Lung (tissue), 12 donors: ENCODE results near the gene ABHD8. TPM values are rescaled to one million over a fixed set of nuclear protein-coding genes. Genes with fewer than 3 reads are reported as not detected.
A peak's percentile ranks its signal among the peaks of the same experiment; 100 is the strongest.

Experiments
- ATAC-seq: fragments of 200-7000 bp; cut with Tn5 transposase; one replicate; pipeline ENCODE4 v1.9.1; 2020; ENCODE audit warnings: moderate number of reproducible peaks; ENCODE audit not compliant: insufficient read depth, low FRiP score
- DNase-seq, 3 donors: peaks; one replicate each; pipeline ENCODE4 v3.0.0-alpha.2; 2013 to 2017
- H3K27ac ChIP-seq, 2 donors: one replicate each; pipeline ENCODE4 v1.5.1; 2013; ENCODE audit warnings: mild to moderate bottlenecking in 2 of 2, moderate library complexity in 2 of 2, control low read depth in 1 of 2, inconsistent platforms in 1 of 2, low read depth in 1 of 2, low read length in 1 of 2
- H3K27me3 ChIP-seq, 3 donors: one replicate each; pipeline ENCODE4 v1.5.1; 2013; ENCODE audit warnings: low read length in 2 of 3; ENCODE audit not compliant: control insufficient read depth in 3 of 3, insufficient read depth in 3 of 3
- H3K36me3 ChIP-seq, 4 donors: one replicate each; pipeline ENCODE4 v1.5.1; 2013; ENCODE audit warnings: low read length in 4 of 4, mild to moderate bottlenecking in 1 of 4, moderate library complexity in 1 of 4; ENCODE audit not compliant: control insufficient read depth in 4 of 4, insufficient read depth in 4 of 4
- H3K4me1 ChIP-seq, 5 donors: one replicate each; pipeline ENCODE4 v1.5.1; 2013; ENCODE audit warnings: low read length in 5 of 5, mild to moderate bottlenecking in 2 of 5, moderate library complexity in 1 of 5; ENCODE audit not compliant: control insufficient read depth in 5 of 5, insufficient read depth in 5 of 5
- H3K4me3 ChIP-seq: one replicate; pipeline ENCODE4 v1.5.1; 2013; ENCODE audit warnings: mild to moderate bottlenecking, control low read depth, moderate library complexity
- H3K9ac ChIP-seq, 2 donors: one replicate each; pipeline ENCODE4 v1.5.1; 2013; ENCODE audit warnings: low read length in 2 of 2, control low read depth in 1 of 2; ENCODE audit not compliant: insufficient read depth in 1 of 2
- H3K9me3 ChIP-seq, 4 donors: one replicate each; pipeline ENCODE4 v1.5.1; 2013; ENCODE audit warnings: low read length in 3 of 4, mild to moderate bottlenecking in 1 of 4, moderate library complexity in 1 of 4; ENCODE audit not compliant: control insufficient read depth in 4 of 4, insufficient read depth in 3 of 4
- WGBS, 2 donors: extraction: QIAGEN DNeasy Blood & Tissue Kit; methylation state at CpG; one replicate each; pipeline ENCODE4 v1.1.7; 2013; 5-methylcytosine and 5-hydroxymethylcytosine counted together
- polyA plus RNA-seq, 2 donors: library from polyadenylated mRNA; stranded (reverse); fragments of 200-250 nt; gene quantifications; one replicate each; pipeline ENCODE4 v1.2.1, GENCODE V29; 2013
- total RNA-seq, 2 donors: library from RNA; depleted of rRNA in 1 of 2; stranded (reverse); fragments of >200 nt in 1 of 2; gene quantifications; one replicate each; pipeline ENCODE4 v1.2.1, GENCODE V29; 2014 to 2021
- TF ChIP-seq, protein P1 (sequence below): IDR thresholded peaks from 2 replicates; pipeline ENCODE4 v1.5.1; 2012; ENCODE audit warnings: mild to moderate bottlenecking; ENCODE audit errors: control extremely low read depth, extremely low read depth
- donor health status: control.
- donor health status: control.
- donor health status: Bipolar disorder and iron deficiency.
- donor health status: healthy.
- donor health status: DM: yes; HTN: yes; CAD: no.

The ABHD8 gene
- total and polyA plus RNA-seq, 4 donors: 12.8 to 23.0 (median 15.1) TPM

- H3K36me3 ChIP-seq: peaks cover 0 to 4% (median 0%) of the 10 kb centered on the region in 4 donors
- peak overlapping the region; percentile 2 for H3K4me3 ChIP-seq
- H3K4me1 ChIP-seq: peaks cover 0 to 6% (median 0%) of the 10 kb centered on the region in 5 donors
- H3K27ac ChIP-seq: peak overlapping the region in 1 of 2 donors; percentile 62
- WGBS, 2 donors: 4 to 5% methylated on average over 35 to 46 of the region's 46 CpGs
- ATAC-seq: peak; percentile 82
- H3K9ac ChIP-seq: no peak overlapping the region
- TF ChIP-seq, protein P1, sequence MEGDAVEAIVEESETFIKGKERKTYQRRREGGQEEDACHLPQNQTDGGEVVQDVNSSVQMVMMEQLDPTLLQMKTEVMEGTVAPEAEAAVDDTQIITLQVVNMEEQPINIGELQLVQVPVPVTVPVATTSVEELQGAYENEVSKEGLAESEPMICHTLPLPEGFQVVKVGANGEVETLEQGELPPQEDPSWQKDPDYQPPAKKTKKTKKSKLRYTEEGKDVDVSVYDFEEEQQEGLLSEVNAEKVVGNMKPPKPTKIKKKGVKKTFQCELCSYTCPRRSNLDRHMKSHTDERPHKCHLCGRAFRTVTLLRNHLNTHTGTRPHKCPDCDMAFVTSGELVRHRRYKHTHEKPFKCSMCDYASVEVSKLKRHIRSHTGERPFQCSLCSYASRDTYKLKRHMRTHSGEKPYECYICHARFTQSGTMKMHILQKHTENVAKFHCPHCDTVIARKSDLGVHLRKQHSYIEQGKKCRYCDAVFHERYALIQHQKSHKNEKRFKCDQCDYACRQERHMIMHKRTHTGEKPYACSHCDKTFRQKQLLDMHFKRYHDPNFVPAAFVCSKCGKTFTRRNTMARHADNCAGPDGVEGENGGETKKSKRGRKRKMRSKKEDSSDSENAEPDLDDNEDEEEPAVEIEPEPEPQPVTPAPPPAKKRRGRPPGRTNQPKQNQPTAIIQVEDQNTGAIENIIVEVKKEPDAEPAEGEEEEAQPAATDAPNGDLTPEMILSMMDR: peak; percentile 79
- H3K9me3 ChIP-seq: no peaks in the 10 kb centered on the region
- DNase-seq: peak; percentile 84 to 85 (median 84)
- no peaks in the 10 kb centered on the region for H3K27me3 ChIP-seq
These were observed 10.7 kb downstream of the ABHD8 start for GRCh38 chr19:17292301-17293074.

GRCh38 chr19:17289489-17289888, 13.7 kb downstream of the ABHD8 start:
- Histone ChIP-seq H3K27ac (no peak overlapping the region), H3K4me3 (no peak overlapping the region), H3K9me3 (no peaks in the 10 kb centered on the region), H3K9ac (no peak overlapping the region), H3K36me3 (no peaks in the 10 kb centered on the region), H3K27me3 (no peaks in the 10 kb centered on the region), H3K4me1 (peaks cover 0 to 6% (median 0%) of the 10 kb centered on the region in 5 donors)
- whole genome bisulfite sequencing, 2 donors: 15 to 20% methylated on average over 22 of the region's 22 CpGs
- ATAC-seq: no peak
- TF ChIP-seq, protein P1: no peak
- DNase-seq: peak; percentile 47 to 82 (median 68)

DNA sequence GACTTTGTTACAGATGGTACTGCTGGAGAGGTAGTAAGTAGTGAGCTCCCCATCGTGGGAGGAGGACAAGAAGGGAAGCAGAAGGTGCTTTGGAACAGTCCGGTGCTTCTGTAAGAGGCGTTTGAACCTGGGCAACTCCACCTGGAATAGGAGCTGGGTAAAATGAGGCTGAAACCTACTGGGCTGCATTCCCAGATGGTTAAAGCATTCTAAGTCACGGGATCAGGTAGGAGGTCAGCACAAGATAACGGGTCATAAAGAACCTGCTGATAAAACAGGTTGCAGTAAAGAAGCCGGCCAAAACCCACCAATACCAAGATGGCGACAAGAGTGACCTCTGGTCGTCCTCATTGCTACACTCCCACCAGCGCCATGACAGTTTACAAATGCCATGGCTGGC, 16.5 kb downstream of the ABHD8 start:
- no peaks in the 10 kb centered on the region for H3K9me3 ChIP-seq
- DNase-seq: no peak
- H3K36me3 ChIP-seq: no peaks in the 10 kb centered on the region
- WGBS, 2 donors: 92 to 94% methylated on average over 9 of the region's 9 CpGs
- H3K4me1 ChIP-seq: peaks cover 0 to 7% (median 0%) of the 10 kb centered on the region in 5 donors
- no peak overlapping the region for H3K27ac ChIP-seq
- TF ChIP-seq, protein P1: no peak
- ATAC-seq: no peak
- no peak overlapping the region for H3K9ac ChIP-seq
- peaks cover 0 to 3% (median 0%) of the 10 kb centered on the region in 3 donors for H3K27me3 ChIP-seq
- no peak overlapping the region for H3K4me3 ChIP-seq
